HG02840 (cell line): ENCODE results near the gene TASP1.
A peak's percentile ranks its signal among the peaks of the same experiment; 100 is the strongest.
"Not testable (repeated sequence)": the region's sequence is repeated elsewhere in the genome, so short reads cannot be mapped to it uniquely, and the experiment has no call there.

ENCODE experiments used
- ATAC-seq: cut with Tn5 transposase; IDR thresholded peaks from one replicate; pipeline ENCODE4 v1.9.1; 2021; ENCODE audit warnings: mild to moderate bottlenecking, moderate library complexity, moderate number of reproducible peaks; ENCODE audit not compliant: unreplicated experiment, low FRiP score

The TASP1 gene

GRCh38 chr20:13638496-13639149 is at the start of gene TASP1:
Gene TASP1, minus strand, starts transcription at chr20:13638932. Its CDS starts 8,854 bp downstream, at chr20:13630078.
- peak; percentile 100 for ATAC-seq

- no peak for ATAC-seq
Measured at GRCh38 chr20:13687815-13688214, 49.1 kb upstream of the TASP1 start.

- ATAC-seq = no peak
Measured at GRCh38 chr20:13685623-13686022, 46.9 kb upstream of the TASP1 start.

GRCh38 chr20:13684566-13685222 is 46.0 kb upstream of the TASP1 start:
- no peak for ATAC-seq

GRCh38 chr20:13683833-13684232 is 45.1 kb upstream of the TASP1 start:
- no peak for ATAC-seq

- ATAC-seq = peak; percentile 72
Measured at GRCh38 chr20:13681248-13682125, 42.8 kb upstream of the TASP1 start.

GRCh38 chr20:13678944-13679343 is 40.2 kb upstream of the TASP1 start:
- no peak for ATAC-seq

- ATAC-seq = no peak
Measured at GRCh38 chr20:13677241-13677640, 38.5 kb upstream of the TASP1 start.

- no peak for ATAC-seq
Measured at GRCh38 chr20:13676682-13677081, 38.0 kb upstream of the TASP1 start.

GRCh38 chr20:13672690-13673089 is 34.0 kb upstream of the TASP1 start:
- no peak for ATAC-seq

GRCh38 chr20:13671916-13672378 is 33.2 kb upstream of the TASP1 start:
- ATAC-seq = no peak

GRCh38 chr20:13671512-13671911 is 32.8 kb upstream of the TASP1 start:
- no peak for ATAC-seq

GRCh38 chr20:13670160-13670559 is 31.4 kb upstream of the TASP1 start:
- no peak for ATAC-seq

- no peak for ATAC-seq
Measured at GRCh38 chr20:13665709-13666395, 27.1 kb upstream of the TASP1 start.

- no peak for ATAC-seq
Measured at GRCh38 chr20:13661070-13661685, 22.4 kb upstream of the TASP1 start.

GRCh38 chr20:13659288-13659687 is 20.6 kb upstream of the TASP1 start:
- ATAC-seq = peak; percentile 88

- not testable (repeated sequence) for ATAC-seq
Measured at GRCh38 chr20:13658060-13658459, 19.3 kb upstream of the TASP1 start.

GRCh38 chr20:13656721-13657368 is 18.1 kb upstream of the TASP1 start:
- ATAC-seq = no peak

- no peak for ATAC-seq
Measured at GRCh38 chr20:13654463-13655023, 15.8 kb upstream of the TASP1 start.
